Smooth muscle cell (in vitro differentiated cells): ENCODE results near the gene USP33. TPM values are rescaled to one million over a fixed set of nuclear protein-coding genes. Genes with fewer than 3 reads are reported as not detected.

Experiments
- DNase-seq: peaks from one replicate; lab custom pipeline; 2025; ENCODE audit not compliant: unreplicated experiment; lab: John Stamatoyannopoulos, UW
- H2AFZ ChIP-seq: fragments of 200-600 bp; sonication (generic); 2 replicates; pipeline ENCODE4 v1.6.0; 2016; ENCODE audit warnings: antibody characterized with exemption, low read depth, mild to moderate bottlenecking
- H3F3A ChIP-seq: fragments of 200-600 bp; sonication (generic); 2 replicates; pipeline ENCODE4 v1.6.0; 2017; ENCODE audit warnings: antibody characterized with exemption, low read depth
- H3K27ac ChIP-seq: fragments of 200-600 bp; sonication (generic); 2 replicates; pipeline ENCODE4 v1.5.1; 2016; ENCODE audit warnings: low read depth, mild to moderate bottlenecking
- H3K27me3 ChIP-seq: fragments of 200-600 bp; sonication (generic); 2 replicates; pipeline ENCODE4 v1.6.1; 2016; ENCODE audit warnings: low read depth, mild to moderate bottlenecking
- H3K36me3 ChIP-seq: fragments of 200-600 bp; sonication (generic); 2 replicates; pipeline ENCODE4 v1.5.1; 2016; ENCODE audit warnings: low read depth
- H3K4me1 ChIP-seq: fragments of 200-600 bp; sonication (generic); 2 replicates; pipeline ENCODE4 v1.5.1; 2016; ENCODE audit warnings: low read depth
- H3K4me2 ChIP-seq: fragments of 200-600 bp; sonication (generic); 2 replicates; pipeline ENCODE4 v1.6.0; 2016; ENCODE audit warnings: mild to moderate bottlenecking
- H3K4me3 ChIP-seq: fragments of 200-600 bp; sonication (generic); 2 replicates; pipeline ENCODE4 v1.5.1; 2016; ENCODE audit warnings: mild to moderate bottlenecking
- H3K79me2 ChIP-seq: fragments of 200-600 bp; sonication (generic); 2 replicates; pipeline ENCODE4 v1.6.0; 2016; ENCODE audit warnings: low read depth, mild to moderate bottlenecking
- H3K9ac ChIP-seq: fragments of 200-600 bp; sonication (generic); 2 replicates; pipeline ENCODE4 v1.6.0; 2016; ENCODE audit warnings: low read depth
- H3K9me3 ChIP-seq: fragments of 200-600 bp; sonication (generic); replicated peaks from 2 replicates; pipeline ENCODE4 v1.5.1; 2016; ENCODE audit warnings: low read depth
- H4K20me1 ChIP-seq: fragments of 200-600 bp; sonication (generic); 2 replicates; pipeline ENCODE4 v1.6.0; 2016; ENCODE audit warnings: low read depth
- WGBS: methylation state at CpG from one replicate; pipeline ENCODE4 v1.1.7; 2016; ENCODE audit warnings: low lambda C conversion rate; 5-methylcytosine and 5-hydroxymethylcytosine counted together
- polyA plus RNA-seq: library from polyadenylated mRNA; unstranded; fragments of >200 nt; fragmentation: Nextera tagmentation; extraction: Ambion mirVana; gene quantifications from 2 replicates; pipeline ENCODE4 v1.2.1, GENCODE V29; 2016
- total RNA-seq: library from RNA; depleted of rRNA; stranded (reverse); fragments of >200 nt; gene quantifications from 2 replicates; pipeline ENCODE4 v1.2.3, GENCODE V29; 2014
- TF ChIP-seq, protein P1 (sequence below): fragments of 200-600 bp; sonication (generic); IDR thresholded peaks from 2 replicates; pipeline ENCODE4 v1.5.1; 2017; ENCODE audit warnings: borderline replicate concordance, mild to moderate bottlenecking, antibody characterized with exemption; ENCODE audit not compliant: insufficient read depth, poor library complexity, severe bottlenecking

Gene USP33
- total and polyA plus RNA-seq, 2 experiments from 2014 or later: 26.4 to 41.3 TPM

DNA sequence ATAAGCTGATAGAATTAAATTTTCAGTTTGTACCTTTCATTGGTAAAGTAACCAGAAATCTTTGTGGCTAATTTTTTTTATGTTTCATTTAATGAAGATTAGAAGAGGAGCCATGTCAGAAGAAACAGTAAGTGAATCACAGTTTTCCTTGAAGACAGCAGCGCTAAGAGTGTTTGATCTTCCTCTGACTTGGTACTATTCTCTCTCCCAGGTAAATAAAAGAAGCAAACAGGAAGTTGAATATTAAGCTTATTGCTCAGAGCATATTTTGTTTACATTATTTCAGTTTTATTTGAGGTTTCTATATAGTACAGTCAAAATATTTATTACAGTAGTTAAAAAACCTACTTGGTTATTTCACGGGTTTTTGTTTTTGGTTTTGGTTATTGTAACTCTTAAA, 23.5 kb upstream of the USP33 start:
- TF ChIP-seq, protein P1, sequence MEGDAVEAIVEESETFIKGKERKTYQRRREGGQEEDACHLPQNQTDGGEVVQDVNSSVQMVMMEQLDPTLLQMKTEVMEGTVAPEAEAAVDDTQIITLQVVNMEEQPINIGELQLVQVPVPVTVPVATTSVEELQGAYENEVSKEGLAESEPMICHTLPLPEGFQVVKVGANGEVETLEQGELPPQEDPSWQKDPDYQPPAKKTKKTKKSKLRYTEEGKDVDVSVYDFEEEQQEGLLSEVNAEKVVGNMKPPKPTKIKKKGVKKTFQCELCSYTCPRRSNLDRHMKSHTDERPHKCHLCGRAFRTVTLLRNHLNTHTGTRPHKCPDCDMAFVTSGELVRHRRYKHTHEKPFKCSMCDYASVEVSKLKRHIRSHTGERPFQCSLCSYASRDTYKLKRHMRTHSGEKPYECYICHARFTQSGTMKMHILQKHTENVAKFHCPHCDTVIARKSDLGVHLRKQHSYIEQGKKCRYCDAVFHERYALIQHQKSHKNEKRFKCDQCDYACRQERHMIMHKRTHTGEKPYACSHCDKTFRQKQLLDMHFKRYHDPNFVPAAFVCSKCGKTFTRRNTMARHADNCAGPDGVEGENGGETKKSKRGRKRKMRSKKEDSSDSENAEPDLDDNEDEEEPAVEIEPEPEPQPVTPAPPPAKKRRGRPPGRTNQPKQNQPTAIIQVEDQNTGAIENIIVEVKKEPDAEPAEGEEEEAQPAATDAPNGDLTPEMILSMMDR: no peak
- H3K36me3 ChIP-seq: no peaks in the 10 kb centered on the region
- no peaks in the 10 kb centered on the region for H3K9me3 ChIP-seq
- H3K27me3 ChIP-seq: no peaks in the 10 kb centered on the region
- H3K79me2 ChIP-seq: peaks cover 48% of the 10 kb centered on the region
- no peak overlapping the region for H3K4me3 ChIP-seq
- no peaks in the 10 kb centered on the region for H3F3A ChIP-seq
- peaks cover 12% of the 10 kb centered on the region for H4K20me1 ChIP-seq
- peaks cover 9% of the 10 kb centered on the region for H3K4me1 ChIP-seq
- no peak overlapping the region for H3K4me2 ChIP-seq
- 96% methylated on average over 2 of the region's 2 CpGs for WGBS
- H2AFZ ChIP-seq: no peak overlapping the region
- H3K9ac ChIP-seq: no peak overlapping the region
- no peak for DNase-seq
- no peak overlapping the region for H3K27ac ChIP-seq

DNA sequence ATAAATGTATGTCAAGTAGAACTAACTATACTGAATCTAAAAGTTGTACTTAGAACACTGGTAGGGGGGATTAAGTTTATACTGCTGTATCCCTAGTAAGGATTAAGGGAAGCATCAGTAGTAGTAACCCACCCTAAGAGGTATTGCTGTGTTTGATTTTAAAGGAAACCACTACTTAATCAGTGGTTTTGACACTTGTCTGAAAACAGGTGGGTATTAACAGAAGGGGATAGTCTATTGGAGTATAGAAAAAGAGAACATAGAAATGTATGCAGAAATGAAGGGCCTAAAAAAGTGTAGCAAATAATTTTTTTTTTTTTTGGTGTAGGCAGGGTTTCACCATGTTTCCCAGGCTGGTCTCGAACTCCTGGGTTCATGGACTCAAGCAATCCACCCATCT, 22.0 kb upstream of the USP33 start:
- H3K79me2 ChIP-seq: peaks cover 48% of the 10 kb centered on the region
- H2AFZ ChIP-seq: no peak overlapping the region
- no peak overlapping the region for H3K4me3 ChIP-seq
- H3K36me3 ChIP-seq: no peaks in the 10 kb centered on the region
- peaks cover 9% of the 10 kb centered on the region for H3K4me1 ChIP-seq
- no peak overlapping the region for H3K9ac ChIP-seq
- DNase-seq: no peak
- TF ChIP-seq, protein P1: no peak
- no peaks in the 10 kb centered on the region for H3K27me3 ChIP-seq
- H4K20me1 ChIP-seq: peaks cover 12% of the 10 kb centered on the region
- H3K4me2 ChIP-seq: no peak overlapping the region
- H3K27ac ChIP-seq: no peak overlapping the region
- no peaks in the 10 kb centered on the region for H3F3A ChIP-seq
- H3K9me3 ChIP-seq: no peaks in the 10 kb centered on the region
- WGBS: 100% methylated on average over 1 of the region's 1 CpG

DNA sequence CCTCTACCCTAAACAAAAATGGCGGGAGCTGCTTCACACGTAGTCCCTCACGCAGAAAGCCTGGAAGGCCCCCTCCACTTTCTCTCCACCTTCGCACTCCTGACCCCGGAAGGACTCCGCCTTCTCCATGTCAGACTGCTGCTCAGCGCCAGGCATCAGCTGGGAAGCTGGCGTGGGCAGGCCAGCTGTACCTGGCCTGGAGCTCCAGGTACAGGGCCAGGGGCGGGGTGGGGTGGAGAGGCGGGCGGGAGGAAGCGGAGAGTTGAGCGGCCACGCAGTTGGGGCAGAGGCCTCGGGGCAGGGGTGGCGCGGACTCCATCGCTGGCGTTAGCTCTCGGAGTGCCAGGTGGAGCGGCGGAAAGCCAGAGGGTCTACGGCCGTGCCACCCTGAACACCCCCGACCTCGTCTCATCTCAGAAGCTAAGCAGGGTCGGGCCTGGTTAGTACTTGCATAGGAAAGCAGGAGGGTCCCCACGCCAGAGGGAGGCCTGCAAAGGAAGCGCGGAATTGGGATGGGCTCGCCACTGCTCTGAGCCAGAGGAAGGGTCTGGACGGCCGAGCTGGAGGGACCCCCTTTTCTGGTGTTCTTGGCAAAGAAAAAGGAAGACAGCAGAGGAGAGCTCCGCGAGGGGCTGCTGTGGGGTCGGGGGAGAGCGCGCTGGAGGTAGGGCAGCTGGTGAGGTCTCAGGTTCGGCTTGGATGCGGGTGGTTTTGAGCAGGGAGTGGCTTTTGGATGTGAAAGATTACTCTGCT, 20.1 kb upstream of the USP33 start, which contains the start of gene MIGA1:
TSS of gene MIGA1 (plus strand) at position 121 of the 753 bp plus-strand sequence. CDS start 3,604 bp downstream, outside the sequence.
- WGBS: under 1% methylated on average over 35 of the region's 40 CpGs
- peak within 1 kb of the TSS; percentile 100 for H2AFZ ChIP-seq
- H3K4me2 ChIP-seq: peak within 1 kb of the TSS; percentile 95
- no peak within 1 kb of the TSS for H3K27ac ChIP-seq
- peak within 1 kb of the TSS; percentile 70 for H3K9ac ChIP-seq
- peaks cover 9% of the 10 kb centered on the region for H3K4me1 ChIP-seq
- H3F3A ChIP-seq: no peaks in the 10 kb centered on the region
- H3K27me3 ChIP-seq: no peaks in the 10 kb centered on the region
- DNase-seq: peak; percentile 24
- peaks cover 12% of the 10 kb centered on the region for H4K20me1 ChIP-seq
- H3K79me2 ChIP-seq: peaks cover 43% of the 10 kb centered on the region
- TF ChIP-seq, protein P1: no peak
- no peaks in the 10 kb centered on the region for H3K36me3 ChIP-seq
- H3K4me3 ChIP-seq: peak within 1 kb of the TSS; percentile 98
- no peaks in the 10 kb centered on the region for H3K9me3 ChIP-seq
